ENCODE measurements around the gene KLHL29.

Gene KLHL29

DNA sequence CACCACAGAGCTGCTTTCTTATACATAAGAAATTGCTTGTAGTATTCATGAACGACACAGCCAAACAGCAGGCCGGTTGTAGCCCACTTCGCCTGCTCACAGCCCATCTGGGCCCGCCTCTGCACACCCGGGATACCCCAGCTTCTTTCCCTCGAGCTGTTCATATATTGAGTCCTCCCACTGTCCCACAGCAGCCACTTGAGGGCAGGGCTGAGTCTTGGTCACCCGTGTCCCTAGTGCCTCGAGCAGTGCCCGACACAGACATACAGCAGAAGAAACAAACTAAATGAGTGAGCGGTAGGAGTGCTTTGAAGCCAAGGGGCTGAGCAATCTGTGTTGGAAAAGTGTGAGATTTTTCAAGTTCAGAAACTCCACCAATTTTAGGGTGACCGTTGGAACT is 251.4 kb downstream of the KLHL29 start:
- H4K91ac ChIP-seq (ENCODE audit: low read depth, low read length) = no peak overlapping the region
- H3K14ac ChIP-seq (ENCODE audit: low read length) = no peak overlapping the region
- no CpG with 5 or more reads among the region's 11 CpGs for WGBS (ENCODE audit: extremely low coverage, insufficient coverage, insufficient read length)
- H4K8ac ChIP-seq (ENCODE audit: low read depth, low read length) = no peak overlapping the region
- no peak overlapping the region for H4K12ac ChIP-seq (ENCODE audit: low read depth, low read length)
- H3K9me3 ChIP-seq (ENCODE audit: insufficient read depth, low read depth, low read length) = no peaks in the 10 kb centered on the region
- no peaks in the 10 kb centered on the region for H3K27me3 ChIP-seq (ENCODE audit: insufficient read depth, low read length)
- H3K9ac ChIP-seq (ENCODE audit: low read length) = no peak overlapping the region
- no peak overlapping the region for H3K4me3 ChIP-seq (ENCODE audit: low read depth, low read length)
- H2AK5ac ChIP-seq (ENCODE audit: low read length) = no peak overlapping the region
- H2BK12ac ChIP-seq (ENCODE audit: low read length) = no peak overlapping the region
- H3K4me1 ChIP-seq (ENCODE audit: control insufficient read depth in 1 of 2, insufficient read depth in 2 of 2, low read length in 2 of 2) = peaks cover 2 to 9% of the 10 kb centered on the region in 2 experiments
- no peak overlapping the region for H3K18ac ChIP-seq (ENCODE audit: low read length)
- H3K36me3 ChIP-seq (ENCODE audit: control insufficient read depth in 1 of 2, insufficient read depth in 2 of 2, low read length in 2 of 2) = no peaks in the 10 kb centered on the region
- no peaks in the 10 kb centered on the region for H3K79me1 ChIP-seq (ENCODE audit: low read length)
- H2AFZ ChIP-seq (ENCODE audit: insufficient read depth, low read length, poor library complexity) = no peak overlapping the region
- peak overlapping the region; percentile 6 for H3K27ac ChIP-seq (ENCODE audit: low read depth, low read length)
- H3K4ac ChIP-seq (ENCODE audit: low read depth, low read length) = no peak overlapping the region
- no peak overlapping the region for H3K4me2 ChIP-seq (ENCODE audit: low read length)
- peak in 1 of 2 donors; percentile 14 for DNase-seq
- no peak overlapping the region for H3K23ac ChIP-seq (ENCODE audit: low read length)
- H2BK5ac ChIP-seq (ENCODE audit: low read depth, low read length, poor library complexity) = no peak overlapping the region
- H2BK120ac ChIP-seq (ENCODE audit: insufficient read depth, low read length, poor library complexity) = no peak overlapping the region
- no peaks in the 10 kb centered on the region for H3K79me2 ChIP-seq (ENCODE audit: control insufficient read depth, insufficient read depth, low read length, poor library complexity)

DNA sequence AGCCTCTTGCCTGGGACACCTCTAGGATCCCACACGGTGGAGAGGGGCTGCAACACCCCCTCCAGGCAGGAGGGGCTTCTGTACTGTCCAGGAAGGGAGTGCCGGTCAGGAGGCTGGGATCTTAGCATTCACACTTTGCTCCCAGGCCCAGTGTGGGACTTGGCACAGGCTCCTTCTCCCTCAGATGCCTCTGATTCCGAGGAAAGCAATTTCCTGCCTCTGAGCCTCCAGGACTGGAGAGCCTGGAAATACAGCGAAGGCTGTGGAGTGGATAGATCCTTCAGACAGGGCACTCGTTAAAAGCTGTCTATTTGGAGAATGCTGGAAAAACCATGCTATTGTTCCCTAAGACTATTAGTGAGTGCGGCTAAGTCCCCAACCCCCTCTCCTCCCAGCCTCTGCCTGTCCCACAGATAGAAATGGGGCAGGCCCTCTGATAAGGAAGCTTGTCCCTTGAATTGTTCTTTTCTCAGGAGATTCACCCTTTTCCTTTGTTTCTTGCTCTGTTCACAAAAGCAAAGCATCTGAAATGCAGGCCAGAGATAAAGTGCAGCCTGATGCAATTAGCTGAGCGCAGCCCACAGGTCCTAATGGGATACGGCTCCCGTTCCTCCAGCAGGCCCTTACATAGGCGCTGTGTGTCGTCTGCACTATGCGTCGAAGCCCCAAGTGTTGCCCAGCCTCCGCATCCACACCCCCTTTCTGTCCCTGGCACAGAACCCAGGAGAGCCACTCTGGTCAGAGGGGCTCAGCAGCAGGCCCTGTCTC is 252.2 kb downstream of the KLHL29 start:
- Histone ChIP-seq H3K4ac (ENCODE audit: low read depth, low read length) (no peak overlapping the region), H2BK120ac (ENCODE audit: insufficient read depth, low read length, poor library complexity) (no peak overlapping the region), H3K79me2 (ENCODE audit: control insufficient read depth, insufficient read depth, low read length, poor library complexity) (no peaks in the 10 kb centered on the region), H3K36me3 (ENCODE audit: control insufficient read depth in 1 of 2, insufficient read depth in 2 of 2, low read length in 2 of 2) (peaks cover 0 to 4% of the 10 kb centered on the region in 2 experiments), H3K9ac (ENCODE audit: low read length) (no peak overlapping the region), H3K4me1 (ENCODE audit: control insufficient read depth in 1 of 2, insufficient read depth in 2 of 2, low read length in 2 of 2) (peaks cover 2 to 9% of the 10 kb centered on the region in 2 experiments), H4K12ac (ENCODE audit: low read depth, low read length) (no peak overlapping the region), H3K27me3 (ENCODE audit: insufficient read depth, low read length) (no peaks in the 10 kb centered on the region), H3K23ac (ENCODE audit: low read length) (no peak overlapping the region), H4K91ac (ENCODE audit: low read depth, low read length) (no peak overlapping the region), H3K4me3 (ENCODE audit: low read depth, low read length) (no peak overlapping the region), H2AK5ac (ENCODE audit: low read length) (no peak overlapping the region), H3K4me2 (ENCODE audit: low read length) (no peak overlapping the region), H3K79me1 (ENCODE audit: low read length) (no peaks in the 10 kb centered on the region), H3K27ac (ENCODE audit: low read depth, low read length) (peak overlapping the region; percentile 20), H2BK5ac (ENCODE audit: low read depth, low read length, poor library complexity) (no peak overlapping the region), H3K9me3 (ENCODE audit: insufficient read depth, low read depth, low read length) (no peaks in the 10 kb centered on the region), H3K18ac (ENCODE audit: low read length) (no peak overlapping the region), H2AFZ (ENCODE audit: insufficient read depth, low read length, poor library complexity) (no peak overlapping the region), H3K14ac (ENCODE audit: low read length) (no peak overlapping the region), H4K8ac (ENCODE audit: low read depth, low read length) (no peak overlapping the region), H2BK12ac (ENCODE audit: low read length) (no peak overlapping the region)
- no peak for DNase-seq
- no CpG with 5 or more reads among the region's 14 CpGs for WGBS (ENCODE audit: extremely low coverage, insufficient coverage, insufficient read length)

DNA sequence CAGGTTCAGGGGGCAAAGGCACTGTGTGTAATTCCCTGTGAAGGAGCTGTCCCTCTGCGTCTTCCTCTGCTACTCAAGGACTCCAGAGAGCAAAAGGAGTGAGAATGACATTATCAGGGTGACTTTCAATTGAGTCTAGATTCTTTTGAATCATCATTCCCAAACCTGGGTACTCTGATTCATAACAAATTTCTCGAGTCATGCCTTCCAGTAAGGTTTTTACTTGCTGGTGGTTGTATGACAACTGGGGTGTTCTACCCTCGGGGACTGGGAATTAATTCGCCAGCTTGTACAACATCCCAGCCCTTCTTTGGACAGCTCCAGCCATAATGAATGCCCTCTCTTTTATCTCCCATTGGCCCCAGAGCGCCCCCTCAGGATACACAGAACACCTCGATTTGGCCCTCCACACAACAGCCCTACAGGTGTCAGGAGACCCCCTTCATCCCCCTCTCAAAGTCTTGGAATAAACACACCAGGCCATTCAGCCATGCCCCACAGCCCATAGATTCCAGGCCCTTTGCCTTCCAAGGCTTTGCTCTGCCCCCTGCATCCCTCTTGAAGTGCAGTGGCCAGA is 254.5 kb downstream of the KLHL29 start:
- Histone ChIP-seq H3K4me1 (ENCODE audit: control insufficient read depth in 1 of 2, insufficient read depth in 2 of 2, low read length in 2 of 2) (peaks cover 2 to 9% of the 10 kb centered on the region in 2 experiments), H2BK12ac (ENCODE audit: low read length) (no peak overlapping the region), H2BK5ac (ENCODE audit: low read depth, low read length, poor library complexity) (no peak overlapping the region), H4K8ac (ENCODE audit: low read depth, low read length) (no peak overlapping the region), H3K27me3 (ENCODE audit: insufficient read depth, low read length) (no peaks in the 10 kb centered on the region), H4K12ac (ENCODE audit: low read depth, low read length) (no peak overlapping the region), H3K23ac (ENCODE audit: low read length) (no peak overlapping the region), H3K79me1 (ENCODE audit: low read length) (no peaks in the 10 kb centered on the region), H3K27ac (ENCODE audit: low read depth, low read length) (no peak overlapping the region), H3K4me2 (ENCODE audit: low read length) (no peak overlapping the region), H2AFZ (ENCODE audit: insufficient read depth, low read length, poor library complexity) (no peak overlapping the region), H3K9me3 (ENCODE audit: insufficient read depth, low read depth, low read length) (peaks cover 8% of the 10 kb centered on the region), H2BK120ac (ENCODE audit: insufficient read depth, low read length, poor library complexity) (no peak overlapping the region), H3K14ac (ENCODE audit: low read length) (no peak overlapping the region), H3K36me3 (ENCODE audit: control insufficient read depth in 1 of 2, insufficient read depth in 2 of 2, low read length in 2 of 2) (peaks cover 5 to 9% of the 10 kb centered on the region in 2 experiments), H3K9ac (ENCODE audit: low read length) (no peak overlapping the region), H3K79me2 (ENCODE audit: control insufficient read depth, insufficient read depth, low read length, poor library complexity) (no peaks in the 10 kb centered on the region), H3K18ac (ENCODE audit: low read length) (no peak overlapping the region), H2AK5ac (ENCODE audit: low read length) (no peak overlapping the region), H4K91ac (ENCODE audit: low read depth, low read length) (no peak overlapping the region), H3K4me3 (ENCODE audit: low read depth, low read length) (no peak overlapping the region), H3K4ac (ENCODE audit: low read depth, low read length) (no peak overlapping the region)
- WGBS (ENCODE audit: extremely low coverage, insufficient coverage, insufficient read length) = no CpG with 5 or more reads among the region's 6 CpGs
- DNase-seq = no peak

DNA sequence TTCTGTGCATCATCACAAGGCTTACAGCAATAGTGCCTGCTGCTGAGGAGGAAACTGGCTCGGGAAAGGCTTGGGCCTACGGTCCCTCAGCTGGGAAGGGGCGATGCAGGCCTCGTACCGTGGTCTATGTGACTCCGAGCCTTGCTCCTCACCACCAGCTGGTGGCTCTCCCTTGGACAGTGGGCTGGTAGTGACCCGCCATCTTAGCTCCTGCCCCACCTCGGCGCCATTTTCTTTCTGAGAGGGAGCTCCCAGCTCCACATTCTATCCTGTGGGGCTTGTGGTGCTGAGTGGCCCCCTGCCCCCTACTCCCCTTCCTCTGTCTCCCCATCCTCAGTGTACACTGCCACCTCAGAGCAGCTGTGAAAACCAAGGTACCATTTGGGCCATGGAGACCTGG is 255.7 kb downstream of the KLHL29 start:
- WGBS (ENCODE audit: extremely low coverage, insufficient coverage, insufficient read length) = no CpG with 5 or more reads among the region's 9 CpGs
- Histone ChIP-seq H2AK5ac (ENCODE audit: low read length) (no peak overlapping the region), H3K18ac (ENCODE audit: low read length) (no peak overlapping the region), H3K27me3 (ENCODE audit: insufficient read depth, low read length) (no peaks in the 10 kb centered on the region), H3K9ac (ENCODE audit: low read length) (no peak overlapping the region), H3K36me3 (ENCODE audit: control insufficient read depth in 1 of 2, insufficient read depth in 2 of 2, low read length in 2 of 2) (peaks cover 5 to 9% of the 10 kb centered on the region in 2 experiments), H4K12ac (ENCODE audit: low read depth, low read length) (no peak overlapping the region), H2BK120ac (ENCODE audit: insufficient read depth, low read length, poor library complexity) (no peak overlapping the region), H2AFZ (ENCODE audit: insufficient read depth, low read length, poor library complexity) (no peak overlapping the region), H2BK12ac (ENCODE audit: low read length) (no peak overlapping the region), H3K9me3 (ENCODE audit: insufficient read depth, low read depth, low read length) (peaks cover 8% of the 10 kb centered on the region), H4K91ac (ENCODE audit: low read depth, low read length) (no peak overlapping the region), H3K4me2 (ENCODE audit: low read length) (no peak overlapping the region), H3K23ac (ENCODE audit: low read length) (no peak overlapping the region), H3K27ac (ENCODE audit: low read depth, low read length) (no peak overlapping the region), H2BK5ac (ENCODE audit: low read depth, low read length, poor library complexity) (no peak overlapping the region), H3K4ac (ENCODE audit: low read depth, low read length) (no peak overlapping the region), H3K4me1 (ENCODE audit: control insufficient read depth in 1 of 2, insufficient read depth in 2 of 2, low read length in 2 of 2) (peaks cover 2 to 9% of the 10 kb centered on the region in 2 experiments), H3K79me1 (ENCODE audit: low read length) (no peaks in the 10 kb centered on the region), H4K8ac (ENCODE audit: low read depth, low read length) (no peak overlapping the region), H3K79me2 (ENCODE audit: control insufficient read depth, insufficient read depth, low read length, poor library complexity) (no peaks in the 10 kb centered on the region), H3K14ac (ENCODE audit: low read length) (no peak overlapping the region), H3K4me3 (ENCODE audit: low read depth, low read length) (no peak overlapping the region)
- no peak for DNase-seq
